Mesendoderm (in vitro differentiated cells): Measurements from ENCODE around the gene CDH23.

Source experiments
- DNase-seq: peaks from one replicate; pipeline ENCODE4 v3.0.0; 2013
- H2AK5ac ChIP-seq: 2 replicates; pipeline ENCODE4 v1.6.1; 2013; ENCODE audit warnings: low read length, inconsistent platforms
- H2BK120ac ChIP-seq: 2 replicates; pipeline ENCODE4 v1.6.1; 2013; ENCODE audit warnings: low read depth, mild to moderate bottlenecking, low read length, moderate library complexity, mixed read lengths
- H2BK15ac ChIP-seq: replicated peaks from 2 replicates; pipeline ENCODE4 v1.6.1; 2013; ENCODE audit warnings: low read depth, mild to moderate bottlenecking, moderate library complexity
- H2BK5ac ChIP-seq: 2 replicates; pipeline ENCODE4 v1.6.1; 2013; ENCODE audit warnings: low read length, inconsistent platforms
- H3K18ac ChIP-seq: 2 replicates; pipeline ENCODE4 v1.6.1; 2013; ENCODE audit warnings: mild to moderate bottlenecking, low read length, mixed read lengths
- H3K23ac ChIP-seq: one replicate; pipeline ENCODE4 v1.6.1; 2013; ENCODE audit warnings: low read length
- H3K27ac ChIP-seq: 2 replicates; pipeline ENCODE4 v1.5.1; 2013; ENCODE audit warnings: low read depth, mild to moderate bottlenecking, inconsistent platforms, low read length, moderate library complexity
- H3K27me3 ChIP-seq: 2 replicates; pipeline ENCODE4 v1.6.1; 2013; ENCODE audit warnings: low read length, control low read depth, mild to moderate bottlenecking, inconsistent platforms; ENCODE audit not compliant: insufficient read depth, poor library complexity
- H3K36me3 ChIP-seq: 2 replicates; pipeline ENCODE4 v1.6.1; 2013; ENCODE audit warnings: low read length, inconsistent platforms; ENCODE audit not compliant: control insufficient read depth, insufficient read depth
- H3K4ac ChIP-seq: one replicate; pipeline ENCODE4 v1.6.1; 2013; ENCODE audit warnings: low read depth, mild to moderate bottlenecking, low read length, moderate library complexity
- H3K4me1 ChIP-seq: 2 replicates; pipeline ENCODE4 v1.6.1; 2013; ENCODE audit warnings: low read depth, low read length, inconsistent platforms; ENCODE audit not compliant: control insufficient read depth
- H3K4me2 ChIP-seq: 2 replicates; pipeline ENCODE4 v1.6.1; 2013; ENCODE audit warnings: low read length
- H3K4me3 ChIP-seq: 2 replicates; pipeline ENCODE4 v1.5.1; 2013; ENCODE audit warnings: mild to moderate bottlenecking, low read length
- H3K56ac ChIP-seq: one replicate; pipeline ENCODE4 v1.6.1; 2013; ENCODE audit warnings: low read length
- H3K79me1 ChIP-seq: 2 replicates; pipeline ENCODE4 v1.6.1; 2013; ENCODE audit warnings: low read length, inconsistent platforms
- H3K79me2 ChIP-seq: 2 replicates; pipeline ENCODE4 v1.6.1; 2013; ENCODE audit warnings: mild to moderate bottlenecking, low read length; ENCODE audit not compliant: control insufficient read depth, insufficient read depth
- H3K9ac ChIP-seq: 2 replicates; pipeline ENCODE4 v1.6.1; 2013; ENCODE audit warnings: low read length, inconsistent platforms
- H4K5ac ChIP-seq: one replicate; pipeline ENCODE4 v1.6.1; 2013; ENCODE audit warnings: low read length
- H4K8ac ChIP-seq: one replicate; pipeline ENCODE4 v1.6.1; 2013; ENCODE audit warnings: low read depth, mild to moderate bottlenecking, control low read depth, low read length, moderate library complexity
- WGBS: extraction: QIAGEN DNeasy Blood & Tissue Kit; methylation state at CpG from one replicate; pipeline ENCODE4 v1.1.7; 2013; ENCODE audit warnings: low lambda C conversion rate, missing lambda C conversion rate; ENCODE audit not compliant: insufficient coverage; ENCODE audit errors: extremely low coverage; 5-methylcytosine and 5-hydroxymethylcytosine counted together

Gene CDH23

GRCh38 chr10:71509444-71509843 lies 112.7 kb downstream of the CDH23 start:
- WGBS: no CpG with 5 or more reads among the region's 2 CpGs
- no peaks in the 10 kb centered on the region for H3K79me1 ChIP-seq

GRCh38 chr10:71511206-71511605 lies 114.5 kb downstream of the CDH23 start:
- Histone ChIP-seq H3K4ac (no peak overlapping the region), H2BK15ac (no peak overlapping the region), H2AK5ac (no peak overlapping the region), H3K79me1 (no peaks in the 10 kb centered on the region), H4K8ac (no peak overlapping the region), H3K79me2 (no peaks in the 10 kb centered on the region), H3K4me2 (no peak overlapping the region), H3K36me3 (no peaks in the 10 kb centered on the region), H3K18ac (no peak overlapping the region), H2BK120ac (no peak overlapping the region), H3K23ac (no peak overlapping the region), H3K56ac (no peak overlapping the region), H3K4me3 (no peak overlapping the region), H3K27ac (no peak overlapping the region), H3K9ac (no peak overlapping the region), H2BK5ac (no peak overlapping the region), H3K4me1 (no peaks in the 10 kb centered on the region), H4K5ac (no peak overlapping the region), H3K27me3 (no peaks in the 10 kb centered on the region)
- no peak for DNase-seq
- WGBS: no CpG with 5 or more reads among the region's 4 CpGs

More at GRCh38 chr10:71509444-71509843, 112.7 kb downstream of the CDH23 start:
- Histone ChIP-seq H3K36me3 (no peaks in the 10 kb centered on the region), H3K4me1 (no peaks in the 10 kb centered on the region), H2BK15ac (no peak overlapping the region), H3K23ac (no peak overlapping the region), H4K8ac (no peak overlapping the region), H2AK5ac (no peak overlapping the region), H3K27me3 (no peaks in the 10 kb centered on the region), H3K4me2 (no peak overlapping the region), H3K79me2 (no peaks in the 10 kb centered on the region), H3K9ac (no peak overlapping the region), H2BK120ac (no peak overlapping the region), H3K4me3 (no peak overlapping the region), H3K27ac (no peak overlapping the region), H3K56ac (no peak overlapping the region), H2BK5ac (no peak overlapping the region), H4K5ac (no peak overlapping the region), H3K18ac (no peak overlapping the region), H3K4ac (no peak overlapping the region)
- DNase-seq: no peak

DNA sequence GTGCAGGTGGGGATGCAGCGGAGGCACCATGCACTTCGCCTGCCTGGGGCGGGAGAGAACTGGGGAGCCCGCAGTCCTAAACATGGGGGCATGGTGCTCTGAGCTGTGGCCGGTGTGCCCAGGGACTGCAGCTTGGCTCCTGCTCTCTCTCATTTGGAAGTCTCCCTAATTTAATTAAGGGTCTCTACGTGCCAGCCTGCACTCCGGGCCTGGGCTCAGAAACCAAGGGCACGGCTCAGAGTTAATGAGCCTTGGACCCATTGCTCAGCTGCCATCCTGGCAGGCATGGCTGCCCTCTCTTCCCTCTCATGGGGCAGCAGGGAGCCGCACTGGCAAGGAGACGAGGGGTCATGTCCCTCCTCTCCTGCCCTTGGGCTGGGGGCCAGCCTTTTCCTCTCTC lies 115.6 kb downstream of the CDH23 start:
- no CpG with 5 or more reads among the region's 10 CpGs for WGBS

GRCh38 chr10:71512761-71513539 lies 116.2 kb downstream of the CDH23 start:
- H3K79me1 ChIP-seq: no peaks in the 10 kb centered on the region
- no peak overlapping the region for H3K4ac ChIP-seq
- DNase-seq: no peak
- no peaks in the 10 kb centered on the region for H3K79me2 ChIP-seq
- no peaks in the 10 kb centered on the region for H3K4me1 ChIP-seq
- H4K8ac ChIP-seq: no peak overlapping the region
- no peak overlapping the region for H2BK5ac ChIP-seq
- no peaks in the 10 kb centered on the region for H3K27me3 ChIP-seq
- no peak overlapping the region for H3K4me3 ChIP-seq
- no peak overlapping the region for H2BK15ac ChIP-seq
- WGBS: no CpG with 5 or more reads among the region's 5 CpGs
- H3K18ac ChIP-seq: no peak overlapping the region
- no peak overlapping the region for H3K23ac ChIP-seq
- no peak overlapping the region for H3K9ac ChIP-seq
- no peak overlapping the region for H2AK5ac ChIP-seq
- no peak overlapping the region for H4K5ac ChIP-seq
- no peak overlapping the region for H3K4me2 ChIP-seq
- H2BK120ac ChIP-seq: no peak overlapping the region
- no peak overlapping the region for H3K56ac ChIP-seq
- H3K36me3 ChIP-seq: no peaks in the 10 kb centered on the region
- no peak overlapping the region for H3K27ac ChIP-seq

More for the DNA sequence above, 115.6 kb downstream of the CDH23 start:
- H3K27me3 ChIP-seq: no peaks in the 10 kb centered on the region
- H4K8ac ChIP-seq: no peak overlapping the region
- H3K4me1 ChIP-seq: no peaks in the 10 kb centered on the region
- H2BK120ac ChIP-seq: no peak overlapping the region
- no peak overlapping the region for H4K5ac ChIP-seq
- H3K4me3 ChIP-seq: no peak overlapping the region
- H3K9ac ChIP-seq: no peak overlapping the region
- no peak overlapping the region for H2AK5ac ChIP-seq
- DNase-seq: no peak
- H2BK15ac ChIP-seq: no peak overlapping the region
- no peaks in the 10 kb centered on the region for H3K36me3 ChIP-seq
- H3K4me2 ChIP-seq: no peak overlapping the region
- H3K4ac ChIP-seq: no peak overlapping the region
- H3K79me2 ChIP-seq: no peaks in the 10 kb centered on the region
- H3K27ac ChIP-seq: no peak overlapping the region
- no peak overlapping the region for H2BK5ac ChIP-seq
- H3K18ac ChIP-seq: no peak overlapping the region
- H3K23ac ChIP-seq: no peak overlapping the region
- no peaks in the 10 kb centered on the region for H3K79me1 ChIP-seq
- no peak overlapping the region for H3K56ac ChIP-seq

DNA sequence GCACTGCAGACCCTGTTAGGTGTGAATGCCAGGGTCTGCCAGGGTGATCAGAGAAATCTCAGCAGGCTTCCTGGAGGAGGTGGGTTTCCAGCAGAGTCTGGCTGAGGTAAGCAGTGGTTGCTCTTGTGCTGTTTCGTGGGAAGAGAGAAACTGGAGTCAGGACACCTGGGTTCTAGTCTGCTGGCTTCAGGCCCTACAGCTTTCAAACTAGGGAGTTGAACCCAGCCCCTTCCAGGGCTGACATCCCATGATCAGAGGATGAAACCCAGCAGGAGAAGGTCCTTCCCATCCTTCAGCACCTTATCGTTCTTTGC lies 116.8 kb downstream of the CDH23 start:
- no peak overlapping the region for H4K5ac ChIP-seq
- no peak overlapping the region for H2BK5ac ChIP-seq
- H2BK120ac ChIP-seq: no peak overlapping the region
- H3K4me3 ChIP-seq: no peak overlapping the region
- DNase-seq: no peak
- no peak overlapping the region for H4K8ac ChIP-seq
- H3K79me2 ChIP-seq: no peaks in the 10 kb centered on the region
- H3K27me3 ChIP-seq: no peaks in the 10 kb centered on the region
- no peak overlapping the region for H3K9ac ChIP-seq
- no peak overlapping the region for H3K18ac ChIP-seq
- no peak overlapping the region for H2AK5ac ChIP-seq
- H3K79me1 ChIP-seq: no peaks in the 10 kb centered on the region
- H3K27ac ChIP-seq: no peak overlapping the region
- no peaks in the 10 kb centered on the region for H3K4me1 ChIP-seq
- no peak overlapping the region for H3K4me2 ChIP-seq
- H3K56ac ChIP-seq: no peak overlapping the region
- no peaks in the 10 kb centered on the region for H3K36me3 ChIP-seq
- no CpG with 5 or more reads among the region's 2 CpGs for WGBS
- no peak overlapping the region for H3K23ac ChIP-seq
- no peak overlapping the region for H3K4ac ChIP-seq
- no peak overlapping the region for H2BK15ac ChIP-seq

- no peak overlapping the region for H2BK15ac ChIP-seq
- no peak overlapping the region for H3K56ac ChIP-seq
- no peak overlapping the region for H2BK120ac ChIP-seq
- no peaks in the 10 kb centered on the region for H3K79me1 ChIP-seq
- DNase-seq: no peak
- no peaks in the 10 kb centered on the region for H3K27me3 ChIP-seq
- H3K4ac ChIP-seq: no peak overlapping the region
- H3K9ac ChIP-seq: no peak overlapping the region
- no peak overlapping the region for H3K4me3 ChIP-seq
- H4K8ac ChIP-seq: no peak overlapping the region
- H3K36me3 ChIP-seq: no peaks in the 10 kb centered on the region
- H3K4me2 ChIP-seq: no peak overlapping the region
- no CpG with 5 or more reads among the region's 1 CpG for WGBS
- H3K23ac ChIP-seq: no peak overlapping the region
- H3K79me2 ChIP-seq: no peaks in the 10 kb centered on the region
- H3K4me1 ChIP-seq: no peaks in the 10 kb centered on the region
- H4K5ac ChIP-seq: no peak overlapping the region
- no peak overlapping the region for H3K27ac ChIP-seq
- no peak overlapping the region for H2BK5ac ChIP-seq
- no peak overlapping the region for H2AK5ac ChIP-seq
- H3K18ac ChIP-seq: no peak overlapping the region
These were observed 117.2 kb downstream of the CDH23 start for GRCh38 chr10:71513936-71514335.
